HK-2 (cell line): ENCODE results near the gene TMEM72.

Experiments
- DNase-seq: peaks from one replicate; pipeline ENCODE4 v3.0.0-alpha.2; 2018; ENCODE audit not compliant: unreplicated experiment

The TMEM72 gene

GRCh38 chr10:44934416-44935200 lies 23.5 kb downstream of the TMEM72 start:
- DNase-seq, result no peak

- DNase-seq, result peak; percentile 69
Observed at GRCh38 chr10:44935201-44935965, 24.2 kb downstream of the TMEM72 start.

- DNase-seq, result no peak
Observed at GRCh38 chr10:44935966-44936295, 24.8 kb downstream of the TMEM72 start.

GRCh38 chr10:44936314-44936975 lies 25.3 kb downstream of the TMEM72 start:
- no peak for DNase-seq

GRCh38 chr10:44937196-44938005 lies 26.3 kb downstream of the TMEM72 start:
- DNase-seq, result no peak

- no peak for DNase-seq
Observed at GRCh38 chr10:44938956-44939355, 27.8 kb downstream of the TMEM72 start.

- DNase-seq, result no peak
Observed at GRCh38 chr10:44939691-44940401, 28.7 kb downstream of the TMEM72 start.

GRCh38 chr10:44944354-44944753 lies 33.2 kb downstream of the TMEM72 start:
- DNase-seq, result no peak

GRCh38 chr10:44946205-44946604 lies 35.1 kb downstream of the TMEM72 start:
- no peak for DNase-seq

GRCh38 chr10:44947371-44948152 lies 36.4 kb downstream of the TMEM72 start:
- DNase-seq, result no peak

GRCh38 chr10:44948642-44949041 lies 37.5 kb downstream of the TMEM72 start:
- DNase-seq, result no peak

GRCh38 chr10:44949127-44949802 lies 38.1 kb downstream of the TMEM72 start:
- no peak for DNase-seq

- DNase-seq, result no peak
Observed at GRCh38 chr10:44949915-44950314, 38.8 kb downstream of the TMEM72 start.

GRCh38 chr10:44950326-44951225 lies 39.4 kb downstream of the TMEM72 start:
- DNase-seq, result no peak

- DNase-seq, result no peak
Observed at GRCh38 chr10:44951576-44952226, 40.6 kb downstream of the TMEM72 start.

GRCh38 chr10:44952779-44953231 lies 41.7 kb downstream of the TMEM72 start:
- DNase-seq, result no peak

- no peak for DNase-seq
Observed at GRCh38 chr10:44954042-44954441, 42.9 kb downstream of the TMEM72 start.

- DNase-seq, result no peak
Observed at GRCh38 chr10:44954962-44955361, 43.8 kb downstream of the TMEM72 start.
